HG03457 (cell line): ENCODE measurements around the gene TENT4A.

Source experiments
- ATAC-seq: cut with Tn5 transposase; IDR thresholded peaks from one replicate; pipeline ENCODE4 v1.9.1; 2021; ENCODE audit warnings: moderate number of reproducible peaks; ENCODE audit not compliant: unreplicated experiment

Gene TENT4A

DNA sequence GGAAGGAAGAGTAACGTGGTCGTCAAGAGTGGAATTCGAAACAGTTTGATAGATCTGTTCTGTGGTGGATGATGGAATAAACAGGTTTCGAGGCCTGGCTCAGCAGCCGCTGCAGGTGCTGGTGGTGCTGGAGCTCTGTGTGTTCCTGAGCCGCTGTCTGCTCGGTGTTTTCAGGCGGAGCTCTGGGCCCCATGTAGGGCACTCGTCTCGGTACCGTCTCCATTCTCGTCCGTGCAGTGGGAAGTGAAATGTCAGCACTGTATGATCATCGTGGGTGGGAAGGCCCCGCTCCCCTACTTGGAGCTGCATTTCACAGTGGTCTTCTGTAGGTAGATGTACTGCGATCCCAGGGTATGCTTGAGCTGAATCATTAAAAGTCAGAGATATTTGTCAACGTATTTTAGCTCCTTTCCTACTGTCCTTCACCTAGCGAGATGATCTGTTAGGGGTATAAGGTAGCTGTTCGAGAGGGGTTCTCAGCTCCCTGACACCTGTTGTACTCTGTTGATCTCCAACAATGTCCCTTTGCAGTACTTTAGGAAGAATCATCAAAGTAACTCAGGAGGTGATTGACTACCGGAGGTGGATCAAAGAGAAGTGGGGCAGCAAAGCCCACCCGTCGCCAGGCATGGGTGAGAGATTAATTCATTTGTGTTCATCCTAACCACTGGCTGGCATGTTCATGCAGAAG, 35.9 kb downstream of the TENT4A start:
- no peak for ATAC-seq

DNA sequence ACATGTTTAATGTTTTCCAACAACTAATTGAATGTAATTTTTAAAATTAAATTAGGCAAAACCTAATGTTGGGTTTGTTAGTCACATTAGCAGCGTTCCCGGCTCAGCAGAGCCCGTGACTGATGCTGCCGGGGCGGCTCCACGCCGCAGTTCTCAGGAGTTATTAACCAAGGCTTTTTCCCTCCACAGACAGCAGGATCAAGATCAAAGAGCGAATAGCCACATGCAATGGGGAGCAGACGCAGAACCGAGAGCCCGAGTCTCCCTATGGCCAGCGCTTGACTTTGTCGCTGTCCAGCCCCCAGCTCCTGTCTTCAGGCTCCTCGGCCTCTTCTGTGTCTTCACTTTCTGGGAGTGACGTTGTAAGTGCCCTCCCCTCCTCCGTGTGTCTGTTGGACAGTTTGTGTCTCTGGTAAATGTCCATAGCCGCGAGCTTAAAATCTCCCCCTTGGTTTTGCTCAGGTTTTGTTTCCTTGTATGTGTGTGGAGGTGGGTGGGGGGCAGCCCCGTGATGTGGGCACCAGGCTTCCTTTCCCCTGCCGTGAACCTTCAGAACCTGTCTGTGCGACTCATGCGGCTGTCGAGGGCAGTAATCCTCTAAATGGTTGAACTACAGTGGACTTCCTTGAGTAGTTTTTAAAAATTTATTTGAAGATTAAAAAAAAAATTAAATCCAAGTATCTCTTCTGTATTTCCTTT, 37.1 kb downstream of the TENT4A start:
- no peak for ATAC-seq

DNA sequence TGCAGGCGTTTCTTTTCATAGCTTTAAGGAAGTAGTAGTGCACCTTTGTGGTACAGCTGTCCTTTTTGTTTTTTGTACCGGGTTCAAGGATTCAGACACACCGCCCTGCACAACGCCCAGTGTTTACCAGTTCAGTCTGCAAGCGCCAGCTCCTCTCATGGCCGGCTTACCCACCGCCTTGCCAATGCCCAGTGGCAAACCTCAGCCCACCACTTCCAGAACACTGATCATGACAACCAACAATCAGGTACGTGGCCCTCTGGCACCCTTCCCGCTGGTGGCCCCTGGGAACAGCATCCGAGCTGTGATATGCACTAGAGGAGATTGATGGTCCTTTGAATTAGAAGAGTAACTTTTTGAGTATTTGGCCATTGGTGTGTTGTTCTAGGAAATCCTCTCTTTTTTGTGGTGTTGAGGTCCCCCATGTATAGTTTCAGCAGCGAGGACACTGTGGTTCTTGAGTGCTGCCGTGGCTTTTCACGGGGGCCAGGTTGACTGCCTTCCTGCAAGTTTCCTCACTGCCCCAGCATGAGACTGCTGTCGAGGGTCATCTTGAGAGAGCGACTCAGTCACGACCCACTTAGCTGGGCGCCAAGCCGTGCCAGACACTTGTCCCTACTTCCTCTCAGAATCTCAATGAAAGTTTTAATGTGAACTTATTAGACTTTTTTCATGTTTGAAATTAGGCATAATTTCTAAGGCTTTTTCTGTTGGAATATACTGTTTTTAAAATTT, 37.9 kb downstream of the TENT4A start:
- no peak for ATAC-seq

DNA sequence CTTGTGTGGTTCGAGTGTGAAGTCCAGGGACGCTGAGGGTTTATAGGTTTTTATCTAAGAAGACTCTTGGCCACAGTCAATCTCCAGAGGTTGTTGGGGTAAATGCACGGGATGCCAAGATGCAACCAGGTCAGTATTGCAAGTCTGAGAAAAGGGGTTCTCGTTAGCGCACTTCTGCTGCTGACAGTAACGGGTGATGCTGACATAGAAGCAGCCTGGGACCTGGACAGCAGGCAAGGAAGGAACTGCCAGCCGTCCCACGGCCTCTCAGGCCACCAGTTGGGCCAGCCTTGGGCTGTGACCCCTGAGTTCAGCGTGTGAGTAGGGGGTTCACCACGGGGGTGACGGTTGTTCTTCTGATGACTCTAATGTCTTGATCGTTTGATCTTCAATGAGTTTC, 39.0 kb downstream of the TENT4A start:
- no peak for ATAC-seq

DNA sequence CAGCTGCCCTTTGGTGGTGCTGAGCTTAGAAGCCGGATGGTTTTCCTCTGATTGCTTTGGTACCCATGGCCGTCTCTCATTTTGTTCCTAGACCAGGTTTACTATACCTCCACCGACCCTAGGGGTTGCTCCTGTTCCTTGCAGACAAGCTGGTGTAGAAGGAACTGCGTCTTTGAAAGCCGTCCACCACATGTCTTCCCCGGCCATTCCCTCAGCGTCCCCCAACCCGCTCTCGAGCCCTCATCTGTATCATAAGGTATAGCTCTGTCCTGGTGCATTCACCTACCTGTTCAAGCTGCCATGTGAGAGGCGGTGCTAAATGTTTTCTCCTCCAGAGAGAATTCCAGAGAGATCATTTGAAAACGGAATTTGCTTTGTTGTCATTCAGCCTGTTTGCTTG, 39.5 kb downstream of the TENT4A start:
- no peak for ATAC-seq

DNA sequence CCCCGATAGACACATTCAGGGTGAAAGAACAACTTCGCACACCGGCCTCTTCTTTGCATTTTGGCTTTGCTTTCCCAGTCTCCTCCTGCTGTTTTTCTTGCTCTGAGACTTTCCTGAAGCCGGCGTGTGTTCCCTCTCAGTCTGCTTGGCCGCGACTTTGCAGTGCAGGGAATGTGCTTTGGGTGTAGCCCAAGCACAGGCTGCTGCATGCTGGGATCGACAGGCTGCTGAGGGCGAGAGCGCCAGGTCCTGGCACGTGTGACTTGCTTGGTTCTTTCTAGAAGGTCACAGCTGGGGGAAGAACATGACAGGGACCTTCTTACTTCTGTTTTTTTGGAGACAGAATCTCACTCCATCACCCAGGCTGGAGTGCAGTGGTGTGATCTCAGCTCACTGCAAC, 40.6 kb downstream of the TENT4A start:
- no peak for ATAC-seq

DNA sequence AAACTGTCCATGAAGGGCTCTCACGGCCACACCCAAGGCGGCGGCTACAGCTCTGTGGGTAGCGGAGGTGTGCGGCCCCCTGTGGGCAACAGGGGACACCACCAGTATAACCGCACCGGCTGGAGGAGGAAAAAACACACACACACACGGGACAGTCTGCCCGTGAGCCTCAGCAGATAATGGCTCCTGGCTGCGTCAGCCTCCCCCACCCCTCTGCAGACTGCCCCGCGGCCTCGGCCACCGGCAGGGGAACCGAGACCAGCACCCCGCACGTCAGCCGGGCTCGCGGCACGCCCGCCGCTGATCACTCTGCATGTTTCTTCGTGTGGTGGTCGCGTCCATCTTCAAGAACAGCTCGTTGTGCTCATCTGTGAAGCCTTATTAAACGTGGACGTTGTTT, 41.5 kb downstream of the TENT4A start:
- ATAC-seq = no peak

DNA sequence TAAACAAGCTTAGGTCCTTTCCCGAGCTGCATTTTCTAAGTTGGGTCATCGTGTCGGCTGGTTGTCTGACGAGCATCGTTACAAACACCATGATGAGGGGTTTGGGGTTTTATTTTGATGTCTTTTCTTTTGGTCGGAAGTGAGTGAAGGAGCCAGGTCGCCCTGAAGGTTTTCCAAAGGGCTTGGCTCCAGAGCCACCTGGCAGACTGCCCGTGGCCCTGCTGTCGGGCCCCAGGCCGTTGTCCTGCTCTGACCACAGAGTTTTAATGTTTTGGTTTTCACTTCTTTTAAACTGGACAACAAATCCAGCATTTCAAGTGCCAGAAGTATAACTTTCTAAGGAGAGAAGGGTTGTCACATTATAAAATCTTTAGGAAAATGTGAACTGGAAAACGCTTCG, 42.3 kb downstream of the TENT4A start:
- no peak for ATAC-seq

DNA sequence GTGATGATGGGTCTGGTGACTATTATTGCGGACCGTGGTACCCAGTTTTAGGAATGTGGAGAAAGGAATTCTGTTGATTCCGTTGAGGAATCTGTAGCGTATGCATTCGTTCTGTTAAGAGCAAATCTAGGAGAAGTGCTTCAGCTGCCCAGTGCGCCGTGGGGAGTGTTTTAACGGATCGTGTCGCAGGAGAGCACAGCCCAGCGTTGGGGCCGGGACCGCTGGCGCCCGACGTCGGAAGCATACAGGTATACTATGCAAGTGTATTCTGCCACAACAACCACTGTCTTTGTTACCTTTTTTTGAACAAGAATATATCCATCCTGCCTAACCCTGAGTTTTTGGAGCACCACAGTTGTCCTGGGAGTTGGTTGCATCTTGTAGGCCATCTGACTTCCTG, 42.7 kb downstream of the TENT4A start:
- no peak for ATAC-seq

DNA sequence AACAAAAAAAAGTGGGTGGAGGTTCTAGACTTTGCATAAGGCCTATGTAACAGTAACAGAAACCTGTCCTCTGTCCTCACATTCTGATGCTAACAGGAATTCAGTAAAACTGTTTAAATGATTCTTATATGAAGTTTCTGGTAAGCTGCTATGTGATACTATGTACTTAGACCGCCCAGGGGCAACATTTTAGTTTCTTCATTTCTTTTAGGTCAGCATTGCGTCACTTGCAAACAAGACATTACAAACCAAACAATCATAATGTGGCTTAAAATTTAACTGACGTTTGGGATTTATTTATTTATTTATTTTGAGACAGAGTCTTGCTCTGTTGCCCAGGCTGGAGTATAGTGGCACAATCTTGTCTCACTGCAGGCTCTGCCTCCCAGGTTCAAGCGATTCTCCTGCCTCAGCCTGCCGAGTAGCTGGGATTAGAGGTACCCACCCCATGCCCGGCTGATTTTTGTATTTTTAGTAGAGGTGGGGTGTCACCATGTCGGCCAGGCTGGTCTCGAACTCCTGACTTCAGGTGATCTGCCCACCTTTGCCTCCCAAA, 44.3 kb downstream of the TENT4A start:
- no peak for ATAC-seq

DNA sequence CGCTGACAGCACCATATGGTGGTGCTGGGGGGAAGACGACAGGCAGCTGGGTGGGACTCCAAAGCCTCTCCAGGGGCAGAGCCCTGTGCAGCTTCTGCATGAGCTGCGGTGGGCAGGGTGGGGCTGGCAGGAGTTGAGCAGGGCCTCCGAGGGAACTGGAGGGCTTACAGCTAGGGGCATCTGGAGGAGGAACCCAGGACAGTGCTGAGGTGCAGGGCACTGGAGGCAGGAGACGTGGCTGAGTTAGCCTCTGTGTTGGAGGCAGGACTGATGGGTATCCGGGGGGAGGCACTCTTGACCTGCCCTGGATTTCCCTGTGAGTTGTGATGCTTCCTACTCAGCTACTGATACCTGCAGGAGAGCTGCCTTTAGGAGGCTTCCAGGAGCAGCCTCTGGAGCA, 45.0 kb downstream of the TENT4A start:
- ATAC-seq = no peak

DNA sequence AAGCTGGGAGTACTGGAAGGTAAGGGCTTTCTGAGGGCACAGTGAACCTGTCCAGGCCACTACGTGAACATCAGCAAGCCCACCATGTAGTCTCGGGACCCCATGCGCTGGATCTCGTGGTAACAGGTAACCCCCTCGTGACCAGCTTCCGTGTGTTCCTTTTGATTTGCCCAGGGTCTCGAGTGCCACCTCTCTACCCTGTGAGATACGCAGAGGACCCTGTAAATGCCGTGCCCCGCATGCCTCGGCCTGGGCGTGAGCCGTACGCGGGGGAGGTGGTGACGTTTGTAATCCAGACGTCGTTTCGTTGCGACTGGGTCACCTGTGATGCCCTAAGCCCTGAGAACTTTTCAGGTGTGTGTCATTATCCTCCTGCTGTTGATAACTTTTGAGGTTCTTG, 45.5 kb downstream of the TENT4A start:
- no peak for ATAC-seq

DNA sequence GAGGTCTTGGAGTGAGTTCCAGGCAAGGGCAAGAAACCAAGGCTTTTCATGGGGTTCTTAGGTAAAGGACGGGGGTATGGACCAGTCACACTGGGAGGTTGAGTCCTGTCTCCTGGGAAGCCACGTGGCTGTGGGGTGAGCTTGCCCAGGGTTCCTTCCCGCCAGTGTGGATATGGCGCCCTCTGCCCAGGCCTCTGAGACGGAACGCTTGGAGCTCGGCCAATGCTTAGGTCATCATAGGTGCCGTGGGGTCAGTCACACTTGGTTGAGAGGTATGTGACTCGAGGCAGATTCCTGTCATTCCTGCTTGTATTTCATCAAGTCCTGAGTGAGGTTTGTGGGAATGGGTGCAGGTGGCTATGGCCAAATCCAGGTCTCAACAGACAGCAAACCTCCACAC, 46.2 kb downstream of the TENT4A start:
- ATAC-seq = no peak

DNA sequence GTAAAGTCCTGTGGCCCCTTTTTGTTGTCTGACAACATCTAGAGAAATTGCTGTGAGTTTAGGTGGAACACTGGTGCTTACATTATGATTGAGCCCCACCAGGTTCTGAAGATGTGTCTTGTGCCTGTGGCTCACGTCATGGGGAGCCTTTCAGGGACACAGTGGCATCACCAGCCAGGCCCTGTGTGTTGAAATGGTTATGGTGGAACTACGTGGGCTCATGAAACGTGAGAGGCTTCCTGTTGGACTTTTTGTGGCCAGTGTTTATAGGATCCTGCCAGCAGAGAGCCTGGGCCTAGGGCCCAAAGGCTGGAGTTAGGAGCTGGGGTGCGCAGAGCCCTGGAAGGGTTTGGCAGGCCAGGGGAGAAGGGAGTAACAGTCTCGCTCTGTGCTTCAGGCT, 46.8 kb downstream of the TENT4A start:
- ATAC-seq = no peak

DNA sequence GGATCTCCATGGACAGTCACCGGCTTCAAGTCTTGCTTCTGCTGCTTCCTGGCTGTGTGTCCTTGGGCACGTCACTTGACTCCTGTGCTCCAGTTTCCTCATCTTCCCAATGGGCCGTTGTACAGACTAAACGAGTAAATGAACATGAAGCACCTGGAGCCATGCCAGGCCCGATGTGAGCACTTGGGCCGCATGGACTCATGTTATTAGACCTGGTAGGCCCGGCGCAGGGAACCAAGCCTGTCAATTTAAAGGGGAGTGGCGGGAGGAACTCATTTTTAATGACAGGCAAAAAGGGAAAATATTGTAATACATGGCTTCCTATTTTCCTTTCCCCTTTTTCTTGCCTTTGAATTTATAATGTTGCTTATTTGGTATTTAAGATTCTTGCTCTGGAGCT, 47.5 kb downstream of the TENT4A start:
- no peak for ATAC-seq

DNA sequence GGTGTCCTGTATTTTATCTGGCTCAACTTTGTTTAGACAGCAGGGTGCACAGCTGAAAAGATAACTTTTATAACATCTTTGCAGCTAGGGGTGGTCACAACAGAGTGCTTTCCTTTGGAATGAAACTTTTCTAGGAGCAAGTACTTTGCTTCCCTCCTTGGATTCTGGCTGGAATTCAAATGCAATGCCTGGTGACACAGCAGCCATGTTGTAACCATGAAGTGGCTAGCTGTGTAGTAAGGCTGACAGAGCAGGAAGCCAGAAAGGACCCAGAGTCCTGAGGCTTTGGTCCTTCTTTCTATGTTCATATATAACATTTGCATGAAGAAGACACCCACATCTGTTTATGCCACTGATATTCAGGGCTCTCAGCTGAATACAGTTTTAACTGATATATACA, 48.1 kb downstream of the TENT4A start:
- ATAC-seq = no peak

DNA sequence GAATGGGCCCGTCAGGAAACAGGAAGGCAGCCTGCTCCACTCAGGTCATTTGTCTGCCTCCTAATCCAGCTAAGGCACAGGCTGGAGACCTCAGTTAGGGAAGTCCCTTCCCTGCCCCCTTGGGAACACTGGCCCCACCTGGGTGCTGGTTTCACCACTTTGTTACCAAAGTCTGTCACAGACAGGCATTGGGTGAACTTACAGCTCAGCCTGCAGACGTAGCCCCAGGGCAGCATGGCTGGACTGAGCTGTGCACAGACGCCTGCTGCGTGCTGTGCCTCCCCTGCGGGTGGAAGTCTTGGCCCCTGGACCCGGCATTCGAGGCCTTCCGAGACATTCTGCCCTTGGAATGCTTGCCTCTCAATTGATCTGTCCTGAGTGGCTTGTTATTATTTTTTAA, 48.9 kb downstream of the TENT4A start:
- ATAC-seq = no peak

DNA sequence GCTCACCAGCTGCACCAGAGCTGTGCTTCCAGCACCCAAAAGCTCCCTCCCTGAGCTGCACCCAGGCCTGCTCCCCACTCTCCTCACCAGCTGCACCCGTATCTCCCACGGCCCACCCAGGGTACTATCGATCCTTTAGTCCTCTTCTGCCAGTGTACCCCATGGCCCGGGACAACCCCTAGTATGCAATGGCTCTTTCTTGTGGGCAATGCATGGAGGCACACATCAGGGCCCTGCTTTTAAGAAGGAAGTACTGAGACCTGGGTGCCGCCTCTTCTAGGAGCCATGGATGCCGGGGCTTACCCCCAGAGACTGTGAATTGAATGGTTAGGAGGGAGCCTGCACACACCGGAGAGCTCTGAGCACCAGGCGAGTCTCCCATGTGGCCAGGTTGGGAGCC, 49.5 kb downstream of the TENT4A start:
- ATAC-seq = no peak

DNA sequence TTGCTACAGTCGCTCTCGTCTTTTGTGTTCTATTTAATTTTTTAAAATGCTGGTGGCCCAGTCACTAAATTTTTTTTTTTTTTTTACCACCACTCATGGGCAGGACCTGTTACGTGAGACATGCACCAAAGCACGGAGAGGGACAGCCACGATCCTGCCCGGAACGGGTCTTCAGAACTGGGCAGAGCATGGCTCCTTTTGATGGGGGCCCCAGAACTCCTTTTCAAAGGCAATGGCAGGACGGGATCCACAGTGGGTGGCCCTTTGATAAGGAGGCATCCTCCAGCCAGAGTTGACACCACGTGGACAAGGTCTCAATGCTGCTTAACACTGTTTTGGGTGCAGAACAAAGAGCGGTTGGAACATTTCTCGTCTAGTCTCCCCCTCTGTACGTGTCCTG, 50.0 kb downstream of the TENT4A start:
- ATAC-seq = no peak

DNA sequence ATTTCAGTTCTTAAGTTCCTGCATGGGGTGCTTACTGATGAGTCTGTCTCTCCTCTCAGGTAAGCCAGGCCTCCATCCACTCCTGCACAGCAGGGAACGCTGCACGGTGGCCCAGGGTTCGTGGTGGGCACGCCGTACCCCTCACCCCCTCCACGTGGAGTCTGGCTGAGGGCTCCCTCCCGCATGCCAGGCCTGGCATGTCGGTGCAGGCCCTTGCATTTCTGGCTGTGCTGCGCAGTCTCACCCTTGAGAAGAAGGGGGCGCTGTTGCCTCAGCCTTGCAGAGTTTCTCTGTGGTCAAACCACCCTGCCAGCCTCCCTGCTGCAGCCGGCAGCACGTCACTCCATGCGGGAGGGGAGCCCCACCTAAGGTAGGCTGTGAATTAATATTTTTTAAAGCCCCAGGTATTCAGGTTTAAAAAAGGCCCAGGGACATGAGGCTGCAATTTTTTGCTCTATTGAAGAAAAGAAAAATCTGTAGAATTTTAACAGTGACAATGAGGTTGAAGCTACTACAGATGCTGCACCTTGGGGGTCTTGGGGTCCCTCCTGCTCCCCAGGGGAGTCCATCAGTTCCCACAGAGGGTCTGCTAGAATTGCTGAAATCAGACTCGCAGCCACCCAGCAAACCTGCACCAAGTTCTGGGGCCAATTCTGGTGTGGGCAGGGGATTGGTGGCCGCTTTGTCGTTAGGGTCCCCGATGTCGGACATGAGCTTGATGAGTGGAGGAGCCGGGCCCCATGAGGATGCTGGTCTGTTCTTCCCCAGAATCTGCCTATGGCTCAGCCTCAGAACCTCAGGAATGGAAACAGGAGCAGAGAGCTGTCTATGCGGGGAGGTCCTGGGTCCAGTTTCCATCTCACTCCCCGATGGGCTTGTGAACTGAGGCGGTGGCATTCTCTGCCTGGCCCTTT, 52.6 kb downstream of the TENT4A start:
- ATAC-seq = peak; percentile 80

DNA sequence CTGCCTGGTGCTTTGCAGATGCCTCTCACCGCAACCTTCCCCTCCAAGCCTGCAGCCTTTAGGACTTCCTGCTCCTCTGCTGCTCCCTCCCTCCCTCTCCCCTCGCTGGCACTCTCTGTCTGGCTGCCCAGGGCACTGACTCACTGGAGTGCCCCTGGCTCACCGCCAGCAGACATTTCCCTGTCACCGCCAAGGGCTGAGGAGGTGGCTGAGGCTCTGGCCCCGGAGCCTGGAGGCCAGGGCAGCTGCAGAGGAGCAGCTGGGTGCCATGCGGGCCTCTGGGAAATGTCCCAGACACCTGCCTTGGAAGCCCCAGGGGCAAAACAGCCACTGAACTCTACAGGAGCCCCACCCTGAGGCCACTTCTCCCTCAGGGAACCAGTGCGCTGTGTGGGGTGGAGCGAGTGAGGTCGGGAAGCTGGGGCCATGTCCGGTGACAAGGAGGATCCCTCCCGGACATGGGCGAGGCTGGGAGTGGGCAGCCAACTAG, 53.4 kb downstream of the TENT4A start:
- peak; percentile 62 for ATAC-seq
